Measurements from ENCODE around the gene XRCC3. TPM values are rescaled to one million over a fixed set of nuclear protein-coding genes. Genes with fewer than 3 reads are reported as not detected.

XRCC3 gene
- total RNA-seq, 1 experiment from 2014 or later, result 61.3 TPM

DNA sequence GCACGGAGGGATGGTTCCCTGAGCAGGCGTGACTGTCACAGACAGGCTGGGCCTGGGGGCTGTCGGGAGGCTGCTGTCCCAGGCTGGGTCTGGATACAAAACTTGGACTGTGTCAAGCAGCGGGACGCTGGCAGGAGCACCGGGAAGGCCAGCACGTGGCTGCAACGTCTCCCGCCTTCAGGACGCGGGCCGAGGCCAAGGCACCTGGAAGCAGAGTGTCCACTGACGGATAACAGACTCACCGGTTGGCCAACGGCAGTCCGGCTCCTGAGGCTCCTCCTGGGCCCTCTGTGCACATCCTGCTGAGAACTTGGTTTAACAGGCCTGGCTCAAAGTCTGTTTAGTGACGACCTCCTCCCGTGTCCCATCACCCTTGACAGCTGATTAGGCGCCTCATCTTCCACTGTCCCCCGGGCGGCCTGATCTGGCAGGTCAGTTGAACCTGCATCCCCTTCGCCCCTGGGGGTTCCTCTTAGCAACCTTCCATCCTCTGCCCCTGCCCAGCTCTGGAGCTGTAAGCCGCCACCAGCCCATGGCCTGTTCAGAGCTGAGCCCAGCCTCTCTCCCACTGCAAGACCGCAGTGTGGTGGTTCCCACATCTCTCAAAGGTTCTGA, 2.5 kb downstream of the XRCC3 start:
- Histone ChIP-seq H3K27ac (ENCODE audit: low read length) (peak overlapping the region; percentile 49; the same call in 1 of the 2 replicates), H3K9me2 (replicated peaks; ENCODE audit: low read length) (no peaks in the 10 kb centered on the region), H3K27me3 (ENCODE audit: low read length) (no peaks in the 10 kb centered on the region), H2AFZ (ENCODE audit: low read length) (no peak overlapping the region), H3K4me2 (ENCODE audit: low read length) (peak overlapping the region; percentile 37), H3K79me2 (ENCODE audit: low read length) (peaks cover 56% of the 10 kb centered on the region), H3K9me3 (ENCODE audit: low read length) (no peaks in the 10 kb centered on the region), H3K4me3 (ENCODE audit: low read length) (0 out of 2 replicates have a peak overlapping the region, but pooled peaks have one; percentile 13), H3K9ac (ENCODE audit: low read length) (no peak overlapping the region), H3K36me3 (ENCODE audit: low read depth, low read length) (peaks cover 15% of the 10 kb centered on the region; the same call in 1 of the 2 replicates), H3K4me1 (ENCODE audit: insufficient read depth, low read length) (peaks cover 51% of the 10 kb centered on the region), H4K20me1 (ENCODE audit: low read length) (no peaks in the 10 kb centered on the region), H3F3A (ENCODE audit: low read length, unreplicated experiment) (no peaks in the 10 kb centered on the region)
- ATAC-seq, result no peak
- ChIA-PET CTCF (no interaction called here), POLR2A (ENCODE audit: unreplicated experiment) (no interaction called here)
- no peak for DNase-seq
- intact Hi-C loops (cut with micrococcal nuclease), result loop anchor here (10.0 kb wide), 1 partner anchor 138 kb away; no protein-coding TSS in a partner anchor
- TF ChIP-seq EZH2 (IDR thresholded peaks at IDR 0.05; ENCODE audit: low read length, unreplicated experiment) (no peak), EZH2phosphoT487 (IDR thresholded peaks at IDR 0.05; ENCODE audit: borderline replicate concordance, low read length) (no peak)
- no TSS peak for BruUV-seq (replicated peaks)

DNA sequence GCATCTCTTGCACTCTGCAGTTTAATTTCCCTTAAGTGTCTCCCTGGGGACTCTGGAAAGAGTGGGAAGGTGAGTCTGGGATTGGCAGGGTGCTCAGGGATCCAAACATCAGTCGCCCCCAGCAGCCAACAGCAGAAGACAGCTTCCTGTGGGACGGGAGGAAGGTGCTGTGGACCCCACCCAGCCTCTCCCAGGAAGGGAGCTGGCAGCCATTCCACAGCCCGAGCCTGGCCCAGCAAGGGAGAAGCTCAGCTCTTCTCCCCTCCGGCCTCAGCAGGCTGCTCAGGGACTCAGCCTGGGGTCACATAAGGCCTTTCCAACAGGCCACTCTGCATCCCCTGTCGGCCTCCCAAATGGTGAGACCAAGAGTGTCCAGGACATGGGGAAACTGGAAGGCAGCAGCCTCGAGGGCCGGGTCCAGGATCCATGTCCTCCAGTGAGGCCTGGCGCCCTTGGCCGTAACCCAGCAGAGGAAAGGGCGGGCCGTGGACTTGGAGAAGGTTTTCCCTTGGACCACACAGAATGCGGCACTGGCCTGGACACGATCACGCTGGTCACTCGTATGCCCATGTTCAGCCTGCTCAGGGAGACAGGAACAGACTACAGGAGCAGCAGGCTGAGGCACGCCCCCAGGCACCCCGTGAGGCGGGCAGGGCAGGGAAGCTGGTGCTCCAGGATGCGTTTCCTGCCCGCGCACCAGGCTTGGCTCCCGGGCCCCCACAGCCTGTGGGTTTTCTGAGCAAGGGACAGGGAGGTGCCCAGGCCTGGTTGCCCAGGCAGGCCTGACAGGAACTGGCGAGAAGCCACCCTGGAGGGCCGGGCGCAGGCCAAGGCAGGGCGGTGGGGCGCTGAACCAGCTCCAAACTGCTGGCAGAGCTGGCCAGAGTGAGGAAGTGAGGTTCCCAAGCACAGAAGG, 3.5 kb downstream of the XRCC3 start:
- peaks cover 18% of the 10 kb centered on the region; the same call in 1 of the 2 replicates for H3K36me3 ChIP-seq (ENCODE audit: low read depth, low read length)
- peaks cover 46% of the 10 kb centered on the region for H3K79me2 ChIP-seq (ENCODE audit: low read length)
- H3K9ac ChIP-seq (ENCODE audit: low read length), result no peak overlapping the region
- peak overlapping the region; percentile 49 for H3K27ac ChIP-seq (ENCODE audit: low read length)
- TSS peak; percentile 12 for BruUV-seq (replicated peaks)
- peak overlapping the region; percentile 13; the same call in 1 of the 2 replicates for H3K4me3 ChIP-seq (ENCODE audit: low read length)
- DNase-seq, result peak; percentile 56
- no peaks in the 10 kb centered on the region for H3K9me2 ChIP-seq (replicated peaks; ENCODE audit: low read length)
- H4K20me1 ChIP-seq (ENCODE audit: low read length), result no peaks in the 10 kb centered on the region
- H3K9me3 ChIP-seq (ENCODE audit: low read length), result no peaks in the 10 kb centered on the region
- no peaks in the 10 kb centered on the region for H3F3A ChIP-seq (ENCODE audit: low read length, unreplicated experiment)
- CTCF ChIA-PET, result no interaction called here
- H3K27me3 ChIP-seq (ENCODE audit: low read length), result no peaks in the 10 kb centered on the region
- peak; percentile 31 for ATAC-seq
- no peak overlapping the region for H2AFZ ChIP-seq (ENCODE audit: low read length)
- TF ChIP-seq EZH2phosphoT487 (IDR thresholded peaks at IDR 0.05; ENCODE audit: borderline replicate concordance, low read length) (no peak), EZH2 (IDR thresholded peaks at IDR 0.05; ENCODE audit: low read length, unreplicated experiment) (no peak)
- TF ChIP-seq, protein P1, sequence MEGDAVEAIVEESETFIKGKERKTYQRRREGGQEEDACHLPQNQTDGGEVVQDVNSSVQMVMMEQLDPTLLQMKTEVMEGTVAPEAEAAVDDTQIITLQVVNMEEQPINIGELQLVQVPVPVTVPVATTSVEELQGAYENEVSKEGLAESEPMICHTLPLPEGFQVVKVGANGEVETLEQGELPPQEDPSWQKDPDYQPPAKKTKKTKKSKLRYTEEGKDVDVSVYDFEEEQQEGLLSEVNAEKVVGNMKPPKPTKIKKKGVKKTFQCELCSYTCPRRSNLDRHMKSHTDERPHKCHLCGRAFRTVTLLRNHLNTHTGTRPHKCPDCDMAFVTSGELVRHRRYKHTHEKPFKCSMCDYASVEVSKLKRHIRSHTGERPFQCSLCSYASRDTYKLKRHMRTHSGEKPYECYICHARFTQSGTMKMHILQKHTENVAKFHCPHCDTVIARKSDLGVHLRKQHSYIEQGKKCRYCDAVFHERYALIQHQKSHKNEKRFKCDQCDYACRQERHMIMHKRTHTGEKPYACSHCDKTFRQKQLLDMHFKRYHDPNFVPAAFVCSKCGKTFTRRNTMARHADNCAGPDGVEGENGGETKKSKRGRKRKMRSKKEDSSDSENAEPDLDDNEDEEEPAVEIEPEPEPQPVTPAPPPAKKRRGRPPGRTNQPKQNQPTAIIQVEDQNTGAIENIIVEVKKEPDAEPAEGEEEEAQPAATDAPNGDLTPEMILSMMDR (conservative IDR thresholded peaks at IDR 0.05; ENCODE audit: low read depth, low read length), result no peak
- POLR2A ChIA-PET (ENCODE audit: unreplicated experiment), result no interaction called here
- intact Hi-C loops (cut with micrococcal nuclease), result loop anchor here (10.0 kb wide), 1 partner anchor 137 kb away; no protein-coding TSS in a partner anchor
- peaks cover 45% of the 10 kb centered on the region for H3K4me1 ChIP-seq (ENCODE audit: insufficient read depth, low read length)
- H3K4me2 ChIP-seq (ENCODE audit: low read length), result peak overlapping the region; percentile 37

DNA sequence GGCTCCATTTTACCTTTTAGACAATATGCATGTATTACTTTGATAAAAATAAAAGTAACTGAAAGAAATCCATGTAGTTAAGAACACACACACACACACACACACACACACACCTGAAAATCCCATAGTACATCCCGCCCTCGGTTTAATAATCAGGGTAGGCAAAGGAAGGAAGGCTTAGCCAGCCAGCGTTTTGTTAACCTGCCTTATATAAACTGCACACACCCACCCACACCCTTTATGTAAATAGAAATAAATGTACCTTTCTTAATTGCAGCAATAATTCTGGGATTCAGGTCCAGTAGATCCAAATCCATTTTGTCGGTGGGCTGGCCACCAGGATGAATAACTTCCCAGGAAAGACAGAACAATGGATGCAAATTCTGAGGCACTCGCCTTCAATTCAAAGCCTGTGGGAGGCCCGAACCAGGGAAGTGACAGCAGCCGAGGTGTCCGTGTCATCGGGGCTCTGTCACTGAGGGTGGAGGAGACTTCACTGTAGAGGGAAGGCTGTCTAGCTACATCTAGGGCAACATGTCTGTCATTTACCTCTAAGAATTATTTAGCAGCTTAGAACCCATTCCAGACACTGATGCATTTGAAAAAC, 4.4 kb downstream of the XRCC3 start:
- H3K9ac ChIP-seq (ENCODE audit: low read length), result no peak overlapping the region
- DNase-seq, result peak; percentile 31
- no peaks in the 10 kb centered on the region for H3K9me2 ChIP-seq (replicated peaks; ENCODE audit: low read length)
- H3K4me2 ChIP-seq (ENCODE audit: low read length), result peak overlapping the region; percentile 37
- H3K4me3 ChIP-seq (ENCODE audit: low read length), result 0 out of 2 replicates have a peak overlapping the region, but pooled peaks have one; percentile 5
- ChIA-PET CTCF (no interaction called here), POLR2A (ENCODE audit: unreplicated experiment) (interaction anchor here (0.8 kb wide), 1 partner anchor 156 kb away, joined by 19 read pairs; no protein-coding TSS in a partner anchor)
- H3K9me3 ChIP-seq (ENCODE audit: low read length), result no peaks in the 10 kb centered on the region
- no peak overlapping the region for H2AFZ ChIP-seq (ENCODE audit: low read length)
- peaks cover 38% of the 10 kb centered on the region for H3K79me2 ChIP-seq (ENCODE audit: low read length)
- peaks cover 41% of the 10 kb centered on the region for H3K4me1 ChIP-seq (ENCODE audit: insufficient read depth, low read length)
- no peaks in the 10 kb centered on the region for H3K27me3 ChIP-seq (ENCODE audit: low read length)
- TSS peak; percentile 25 for BruUV-seq (replicated peaks)
- no peaks in the 10 kb centered on the region for H4K20me1 ChIP-seq (ENCODE audit: low read length)
- H3K36me3 ChIP-seq (ENCODE audit: low read depth, low read length), result peaks cover 20% of the 10 kb centered on the region; the same call in 1 of the 2 replicates
- no peaks in the 10 kb centered on the region for H3F3A ChIP-seq (ENCODE audit: low read length, unreplicated experiment)
- H3K27ac ChIP-seq (ENCODE audit: low read length), result peak overlapping the region; percentile 49
- intact Hi-C loops (cut with micrococcal nuclease), result loop anchor here (10.0 kb wide), 1 partner anchor 136 kb away; no protein-coding TSS in a partner anchor
- no peak for ATAC-seq
- TF ChIP-seq EZH2phosphoT487 (IDR thresholded peaks at IDR 0.05; ENCODE audit: borderline replicate concordance, low read length) (no peak), EZH2 (IDR thresholded peaks at IDR 0.05; ENCODE audit: low read length, unreplicated experiment) (no peak)
- TF ChIP-seq, protein P1 (conservative IDR thresholded peaks at IDR 0.05; ENCODE audit: low read depth, low read length), result no peak
